Measurements from ENCODE around the gene TVP23A. TPM values are rescaled to one million over a fixed set of nuclear protein-coding genes. Genes with fewer than 3 reads are reported as not detected.

The TVP23A gene
- 1 to 10 TPM in 6 of 8 experiments, under 1 TPM in 2; 0.15 to 5.5 (median 2.7) TPM for total RNA-seq

DNA sequence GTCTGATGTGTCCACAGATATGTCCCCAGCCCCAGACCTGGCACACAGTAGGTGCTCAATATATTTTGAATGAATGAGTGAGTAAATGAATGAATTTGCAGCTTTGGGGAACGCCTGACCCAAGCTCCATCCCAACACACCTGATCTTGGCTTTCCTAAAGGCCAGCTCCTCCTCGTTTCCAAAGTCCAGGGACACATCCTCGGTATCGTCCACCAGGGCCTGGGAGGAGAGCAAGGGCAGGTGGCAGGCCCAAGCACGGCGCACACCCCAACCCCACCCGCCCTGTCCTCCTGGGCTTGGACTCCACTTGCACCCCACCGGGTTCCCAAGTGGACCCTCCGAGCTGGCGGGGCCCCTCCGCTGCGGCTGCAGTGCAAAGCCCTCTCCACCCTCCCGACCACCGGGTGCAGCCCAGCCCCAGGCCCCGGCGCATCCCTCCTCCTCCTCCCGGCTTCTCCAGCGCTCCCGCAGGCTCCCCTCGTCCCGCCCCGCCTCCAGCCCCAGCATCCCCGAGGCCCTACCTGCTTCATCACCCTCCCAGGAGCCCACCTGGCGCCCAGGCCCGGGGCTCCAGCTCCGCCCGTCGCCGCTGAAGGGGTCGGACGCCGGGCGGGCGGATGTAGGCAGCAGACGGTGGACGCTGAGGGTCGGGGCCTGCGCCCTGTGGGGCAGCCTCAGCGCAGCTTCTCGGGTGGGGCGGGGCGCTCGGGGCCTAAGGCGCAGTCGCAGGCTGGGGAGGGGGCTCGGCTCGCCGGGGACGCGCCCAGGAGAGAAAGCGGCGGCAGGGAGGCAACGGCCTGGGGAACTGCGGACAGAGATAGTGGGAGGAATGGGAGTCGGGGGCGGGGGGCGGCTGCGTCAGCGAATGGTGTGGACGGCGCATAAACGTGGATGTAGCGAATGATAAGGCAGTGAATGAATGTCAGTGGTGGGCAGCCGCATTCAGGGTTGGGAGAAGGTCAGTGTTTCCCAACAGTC is at the start of gene TVP23A:
Gene TVP23A (minus strand): TSS at position 832 of the 979 bp plus-strand sequence. CDS start 301 bp downstream, at position 531.
- H3K4me1 ChIP-seq (replicated peaks in 1 of 2), result no peaks in the 10 kb centered on the region
- in situ Hi-C loops (cut with MboI; ENCODE audit: low pct_unique_long_range_greater_than_20kb in 2 of 9, low sequenced_read_pairs in 9 of 9, unreplicated experiment in 9 of 9), result no loop called here
- peak within 1 kb of the TSS; percentile 25 to 38 (median 33) for H3K4me3 ChIP-seq
- WGBS, 10 experiments, result 17 to 87% (median 60%) methylated on average over 1 to 4 of the region's 64 CpGs; no CpG with 5 or more reads in 5 of the 10 experiments
- peak in 5 of 8 experiments; percentile 90 to 92 (median 91) for ATAC-seq (replicated peaks in 6 of 8)
- no peak within 1 kb of the TSS for H3K27ac ChIP-seq

DNA sequence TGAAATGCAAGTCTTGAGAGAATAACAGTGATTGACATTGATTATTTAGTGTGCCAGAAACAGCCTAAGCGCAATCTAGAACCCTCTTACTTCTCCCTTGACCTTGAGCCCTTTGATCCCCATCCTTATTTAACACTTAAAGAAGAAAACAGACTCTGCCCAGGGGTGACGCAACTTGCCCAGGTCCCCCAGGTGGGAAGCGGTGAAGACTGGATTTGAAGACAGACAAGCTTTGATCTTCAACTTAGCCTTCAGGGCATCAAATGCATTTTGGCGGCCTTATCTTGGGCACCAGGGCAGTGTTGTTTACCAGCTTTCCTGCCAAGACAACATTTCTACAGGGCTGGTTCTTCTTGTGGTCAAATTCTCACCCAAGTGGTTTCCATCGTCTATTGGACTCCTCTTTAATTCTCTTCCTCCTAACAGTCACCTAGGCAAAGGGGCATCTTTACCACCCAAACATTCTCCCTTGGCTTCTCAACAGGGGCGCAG is 49.6 kb upstream of the TVP23A start:
- in situ Hi-C loops (cut with MboI; ENCODE audit: low pct_unique_long_range_greater_than_20kb in 2 of 9, low sequenced_read_pairs in 9 of 9, unreplicated experiment in 9 of 9), result no loop called here
- Histone ChIP-seq H3K27ac (no peak overlapping the region), H3K4me3 (no peak overlapping the region), H3K4me1 (replicated peaks in 1 of 2) (peaks cover 0 to 3% of the 10 kb centered on the region in 2 donors)
- no peak for ATAC-seq (replicated peaks in 6 of 8)
- WGBS, 10 experiments, result 43 to 100% (median 86%) methylated on average over 1 to 5 of the region's 6 CpGs; no CpG with 5 or more reads in 2 of the 10 experiments

DNA sequence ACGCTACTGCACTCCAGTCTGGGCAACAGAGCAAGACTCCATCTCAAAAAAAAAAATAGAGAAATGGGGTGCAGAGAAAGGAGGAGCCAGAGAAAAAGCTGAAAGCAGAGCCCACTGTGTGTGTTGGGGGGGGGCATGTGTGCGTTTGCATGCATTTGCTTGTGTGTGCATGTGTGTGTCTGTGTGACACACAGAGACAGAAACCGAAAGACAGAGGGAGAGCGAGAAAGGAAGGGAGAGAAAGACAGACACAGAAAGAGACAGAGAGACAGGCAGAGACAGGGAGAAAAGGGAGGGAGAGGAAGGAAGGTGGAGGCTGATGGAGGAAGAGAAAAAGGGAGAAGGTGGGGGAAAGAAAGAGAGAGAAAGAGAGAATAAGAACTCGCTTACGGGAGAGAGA is 48.6 kb upstream of the TVP23A start:
- Histone ChIP-seq H3K4me1 (replicated peaks in 1 of 2) (peaks cover 0 to 3% of the 10 kb centered on the region in 2 donors), H3K4me3 (no peak overlapping the region), H3K27ac (no peak overlapping the region)
- 68 to 100% (median 81%) methylated on average over 1 to 6 of the region's 6 CpGs for WGBS, 10 experiments
- in situ Hi-C loops (cut with MboI; ENCODE audit: low pct_unique_long_range_greater_than_20kb in 2 of 9, low sequenced_read_pairs in 9 of 9, unreplicated experiment in 9 of 9), result no loop called here
- no peak for ATAC-seq (replicated peaks in 6 of 8)

GRCh38 chr16:10865991-10866966 is 47.7 kb upstream of the TVP23A start:
- Histone ChIP-seq H3K4me1 (replicated peaks in 1 of 2) (peaks cover 0 to 2% of the 10 kb centered on the region in 2 donors), H3K27ac (no peak overlapping the region), H3K4me3 (no peak overlapping the region)
- no peak for ATAC-seq (replicated peaks in 6 of 8)
- in situ Hi-C loops (cut with MboI; ENCODE audit: low pct_unique_long_range_greater_than_20kb in 2 of 9, low sequenced_read_pairs in 9 of 9, unreplicated experiment in 9 of 9), result no loop called here
- 21 to 92% (median 54%) methylated on average over 2 to 6 of the region's 13 CpGs; no CpG with 5 or more reads in 1 of the 10 experiments for WGBS, 10 experiments

GRCh38 chr16:10862438-10862837 is 43.8 kb upstream of the TVP23A start:
- Histone ChIP-seq H3K4me3 (no peak overlapping the region), H3K4me1 (replicated peaks in 1 of 2) (no peaks in the 10 kb centered on the region), H3K27ac (no peak overlapping the region)
- no peak for ATAC-seq (replicated peaks in 6 of 8)
- WGBS, 10 experiments, result 0 to 89% (median 60%) methylated on average over 1 to 2 of the region's 2 CpGs; no CpG with 5 or more reads in 2 of the 10 experiments
- in situ Hi-C loops (cut with MboI; ENCODE audit: low pct_unique_long_range_greater_than_20kb in 2 of 9, low sequenced_read_pairs in 9 of 9, unreplicated experiment in 9 of 9), result no loop called here

DNA sequence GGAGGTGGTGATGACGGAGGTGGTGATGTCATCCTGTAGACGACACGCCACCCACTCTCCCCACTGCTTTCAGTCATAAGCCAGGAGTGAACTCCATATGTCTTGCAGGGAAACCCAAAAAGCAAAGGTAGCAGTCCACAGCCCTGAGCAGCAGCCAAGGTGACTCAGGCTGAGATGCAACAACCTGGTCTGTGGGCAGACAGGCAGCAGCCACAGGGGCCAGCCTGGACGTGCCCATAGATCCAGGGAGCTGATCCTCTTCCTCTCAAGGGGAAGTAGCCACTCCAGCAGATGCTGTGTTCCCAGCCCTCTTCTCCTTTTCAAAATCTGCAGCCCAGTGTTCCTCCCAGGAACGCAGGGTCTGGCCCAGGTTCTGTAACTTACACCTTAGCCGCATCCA is 41.1 kb upstream of the TVP23A start:
- no peak overlapping the region for H3K4me3 ChIP-seq
- no peak for ATAC-seq (replicated peaks in 6 of 8)
- no peak overlapping the region for H3K27ac ChIP-seq
- in situ Hi-C loops (cut with MboI; ENCODE audit: low pct_unique_long_range_greater_than_20kb in 2 of 9, low sequenced_read_pairs in 9 of 9, unreplicated experiment in 9 of 9), result no loop called here
- no peaks in the 10 kb centered on the region for H3K4me1 ChIP-seq (replicated peaks in 1 of 2)
- 0 to 100% (median 93%) methylated on average over 1 to 4 of the region's 6 CpGs; no CpG with 5 or more reads in 2 of the 10 experiments for WGBS, 10 experiments

GRCh38 chr16:10859020-10859419 is 40.4 kb upstream of the TVP23A start:
- no peak for ATAC-seq (replicated peaks in 6 of 8)

GRCh38 chr16:10858203-10858602 is 39.6 kb upstream of the TVP23A start:
- no peak for ATAC-seq (replicated peaks in 6 of 8)
- no peak overlapping the region for H3K4me3 ChIP-seq
- H3K27ac ChIP-seq, result no peak overlapping the region
- in situ Hi-C loops (cut with MboI; ENCODE audit: low pct_unique_long_range_greater_than_20kb in 2 of 9, low sequenced_read_pairs in 9 of 9, unreplicated experiment in 9 of 9), result no loop called here
- WGBS, 10 experiments, result 0 to 80% (median 46%) methylated on average over 1 of the region's 1 CpG; no CpG with 5 or more reads in 2 of the 10 experiments
- H3K4me1 ChIP-seq (replicated peaks in 1 of 2), result no peaks in the 10 kb centered on the region

More at GRCh38 chr16:10859020-10859419, 40.4 kb upstream of the TVP23A start:
- Histone ChIP-seq H3K4me3 (no peak overlapping the region), H3K27ac (no peak overlapping the region), H3K4me1 (replicated peaks in 1 of 2) (no peaks in the 10 kb centered on the region)
- WGBS, 10 experiments, result 44 to 100% (median 55%) methylated on average over 1 to 2 of the region's 2 CpGs; no CpG with 5 or more reads in 6 of the 10 experiments
- in situ Hi-C loops (cut with MboI; ENCODE audit: low pct_unique_long_range_greater_than_20kb in 2 of 9, low sequenced_read_pairs in 9 of 9, unreplicated experiment in 9 of 9), result no loop called here

GRCh38 chr16:10856042-10856441 is 37.4 kb upstream of the TVP23A start:
- Histone ChIP-seq H3K4me1 (replicated peaks in 1 of 2) (no peaks in the 10 kb centered on the region), H3K27ac (no peak overlapping the region), H3K4me3 (no peak overlapping the region)
- in situ Hi-C loops (cut with MboI; ENCODE audit: low pct_unique_long_range_greater_than_20kb in 2 of 9, low sequenced_read_pairs in 9 of 9, unreplicated experiment in 9 of 9), result no loop called here
- WGBS, 10 experiments, result 60 to 100% (median 85%) methylated on average over 1 to 2 of the region's 2 CpGs; no CpG with 5 or more reads in 5 of the 10 experiments
- no peak for ATAC-seq (replicated peaks in 6 of 8)

DNA sequence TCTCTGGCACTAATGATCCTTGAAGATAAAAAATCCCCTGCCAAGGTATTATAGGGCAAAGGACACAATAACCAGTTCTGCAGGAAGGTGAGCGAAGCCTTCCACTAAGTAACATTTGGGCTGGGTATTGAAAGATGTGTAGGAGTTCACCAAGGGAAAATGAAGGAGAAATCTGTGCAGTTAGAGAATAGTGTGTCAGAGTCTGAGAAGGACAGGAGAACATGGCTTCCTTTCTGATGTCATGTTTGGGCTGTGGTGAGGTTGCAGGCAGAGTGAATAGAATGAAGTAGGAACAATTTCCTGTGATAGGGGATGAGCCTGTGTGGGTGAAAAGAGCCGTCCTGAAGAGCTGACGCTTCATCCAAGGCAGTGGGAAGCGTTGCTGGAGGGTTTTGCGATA is 34.4 kb upstream of the TVP23A start:
- H3K4me3 ChIP-seq, result no peak overlapping the region
- in situ Hi-C loops (cut with MboI; ENCODE audit: low pct_unique_long_range_greater_than_20kb in 2 of 9, low sequenced_read_pairs in 9 of 9, unreplicated experiment in 9 of 9), result no loop called here
- H3K4me1 ChIP-seq (replicated peaks in 1 of 2), result no peaks in the 10 kb centered on the region
- 60 to 90% (median 67%) methylated on average over 1 to 5 of the region's 5 CpGs; no CpG with 5 or more reads in 3 of the 10 experiments for WGBS, 10 experiments
- ATAC-seq (replicated peaks in 6 of 8), result no peak
- no peak overlapping the region for H3K27ac ChIP-seq

DNA sequence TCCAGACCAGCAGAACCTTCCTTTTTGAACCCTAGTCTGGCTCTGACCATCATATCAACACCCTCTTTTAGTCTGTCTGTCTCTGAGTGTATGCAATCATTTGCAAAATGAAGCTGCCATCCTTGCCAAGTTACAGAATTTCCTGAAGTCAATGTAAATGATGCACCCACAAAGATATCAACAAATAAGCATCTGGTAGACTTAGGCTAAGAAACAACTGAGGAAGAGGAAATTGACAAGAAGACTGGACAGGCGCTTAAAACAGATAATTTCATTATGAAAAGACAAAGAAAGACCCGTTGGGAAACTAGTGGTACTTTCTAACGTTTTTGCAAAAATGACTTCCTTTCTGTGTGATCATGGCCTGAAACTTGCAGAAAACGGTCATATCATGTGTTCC is 33.7 kb upstream of the TVP23A start:
- in situ Hi-C loops (cut with MboI; ENCODE audit: low pct_unique_long_range_greater_than_20kb in 2 of 9, low sequenced_read_pairs in 9 of 9, unreplicated experiment in 9 of 9), result no loop called here

GRCh38 chr16:10851512-10851911 is 32.9 kb upstream of the TVP23A start:
- Histone ChIP-seq H3K4me3 (no peak overlapping the region), H3K4me1 (replicated peaks in 1 of 2) (no peaks in the 10 kb centered on the region), H3K27ac (no peak overlapping the region)
- WGBS, 10 experiments, result 17 to 100% (median 63%) methylated on average over 1 to 2 of the region's 3 CpGs
- ATAC-seq (replicated peaks in 6 of 8), result no peak
- in situ Hi-C loops (cut with MboI; ENCODE audit: low pct_unique_long_range_greater_than_20kb in 2 of 9, low sequenced_read_pairs in 9 of 9, unreplicated experiment in 9 of 9), result no loop called here

More for the DNA sequence above, 33.7 kb upstream of the TVP23A start:
- ATAC-seq (replicated peaks in 6 of 8), result no peak
- Histone ChIP-seq H3K4me3 (no peak overlapping the region), H3K4me1 (replicated peaks in 1 of 2) (no peaks in the 10 kb centered on the region), H3K27ac (no peak overlapping the region)
- 27 to 100% (median 49%) methylated on average over 1 to 4 of the region's 4 CpGs for WGBS, 10 experiments
